GM13976 (cell line): ENCODE results near the gene PLA2G7.
A peak's percentile ranks its signal among the peaks of the same experiment; 100 is the strongest.
"Not testable (repeated sequence)": the region's sequence is repeated elsewhere in the genome, so short reads cannot be mapped to it uniquely, and the experiment has no call there.

Experiments
- DNase-seq: peaks from one replicate; pipeline ENCODE4 v3.0.0; 2012; ENCODE audit warnings: low spot score
- in situ Hi-C: fragments of 300-500 bp; cut with MboI; formaldehyde crosslinking; loops from one replicate; pipeline ENCODE4 v1.12.0; 2022; ENCODE audit warnings: low sequenced_read_pairs, mixed read lengths, inconsistent platforms; ENCODE audit not compliant: unreplicated experiment
- TF ChIP-seq, protein P1 (sequence below): IDR thresholded peaks from 2 replicates; pipeline ENCODE4 v1.5.1; 2012; ENCODE audit warnings: borderline replicate concordance, mild to moderate bottlenecking; ENCODE audit not compliant: insufficient read depth; ENCODE audit errors: extremely low read depth, missing control alignments, control extremely low read depth

The PLA2G7 gene

DNA sequence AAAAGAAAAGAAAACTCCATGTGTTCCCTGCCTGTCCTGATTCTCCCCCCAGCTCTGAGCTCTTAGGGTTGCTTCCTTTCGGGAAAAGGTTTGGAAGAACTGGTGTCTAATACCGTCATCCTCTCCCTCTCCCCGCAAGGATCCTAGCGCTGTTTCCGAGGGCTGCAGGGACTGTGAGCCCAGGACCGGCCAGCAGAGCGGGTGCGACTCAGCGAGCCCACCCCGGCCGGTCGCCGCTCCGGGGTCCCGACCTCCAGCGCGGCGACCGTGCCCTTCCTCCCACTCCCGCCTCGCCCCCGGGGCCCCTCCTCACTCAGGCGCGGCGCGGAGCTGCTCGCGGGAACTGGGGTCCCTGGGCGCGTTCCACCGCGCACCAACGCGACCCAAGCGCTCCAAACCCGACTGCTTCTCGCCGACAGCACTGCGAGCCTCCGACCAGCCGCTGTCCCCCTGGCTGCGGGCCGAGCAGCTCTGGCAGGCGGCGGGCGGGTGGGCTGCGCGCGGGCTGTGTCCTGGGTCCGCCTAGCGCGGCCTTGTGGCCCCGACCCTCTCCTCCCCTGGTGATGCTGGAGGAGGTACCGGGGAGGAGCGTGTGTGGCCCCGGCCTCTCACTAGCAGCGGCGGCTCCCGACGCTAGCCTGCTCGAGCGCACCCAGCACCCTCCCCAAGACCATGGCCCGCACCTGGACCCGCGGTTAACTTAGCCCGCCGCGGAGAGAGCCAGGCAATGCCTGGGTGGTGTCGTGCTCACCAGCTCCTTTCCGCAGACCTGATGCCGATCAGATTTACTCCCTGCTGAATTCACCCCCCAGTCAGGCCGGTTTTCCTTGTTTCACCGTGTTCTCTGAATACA lies at the start of gene PLA2G7:
TSS of gene PLA2G7 (minus strand) at position 509 of the 853 bp plus-strand sequence. CDS start 12,484 bp downstream, outside the sequence.
- peak; percentile 23 for DNase-seq
- TF ChIP-seq, protein P1, sequence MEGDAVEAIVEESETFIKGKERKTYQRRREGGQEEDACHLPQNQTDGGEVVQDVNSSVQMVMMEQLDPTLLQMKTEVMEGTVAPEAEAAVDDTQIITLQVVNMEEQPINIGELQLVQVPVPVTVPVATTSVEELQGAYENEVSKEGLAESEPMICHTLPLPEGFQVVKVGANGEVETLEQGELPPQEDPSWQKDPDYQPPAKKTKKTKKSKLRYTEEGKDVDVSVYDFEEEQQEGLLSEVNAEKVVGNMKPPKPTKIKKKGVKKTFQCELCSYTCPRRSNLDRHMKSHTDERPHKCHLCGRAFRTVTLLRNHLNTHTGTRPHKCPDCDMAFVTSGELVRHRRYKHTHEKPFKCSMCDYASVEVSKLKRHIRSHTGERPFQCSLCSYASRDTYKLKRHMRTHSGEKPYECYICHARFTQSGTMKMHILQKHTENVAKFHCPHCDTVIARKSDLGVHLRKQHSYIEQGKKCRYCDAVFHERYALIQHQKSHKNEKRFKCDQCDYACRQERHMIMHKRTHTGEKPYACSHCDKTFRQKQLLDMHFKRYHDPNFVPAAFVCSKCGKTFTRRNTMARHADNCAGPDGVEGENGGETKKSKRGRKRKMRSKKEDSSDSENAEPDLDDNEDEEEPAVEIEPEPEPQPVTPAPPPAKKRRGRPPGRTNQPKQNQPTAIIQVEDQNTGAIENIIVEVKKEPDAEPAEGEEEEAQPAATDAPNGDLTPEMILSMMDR, result no peak
- in situ Hi-C loops, result no loop called here

DNA sequence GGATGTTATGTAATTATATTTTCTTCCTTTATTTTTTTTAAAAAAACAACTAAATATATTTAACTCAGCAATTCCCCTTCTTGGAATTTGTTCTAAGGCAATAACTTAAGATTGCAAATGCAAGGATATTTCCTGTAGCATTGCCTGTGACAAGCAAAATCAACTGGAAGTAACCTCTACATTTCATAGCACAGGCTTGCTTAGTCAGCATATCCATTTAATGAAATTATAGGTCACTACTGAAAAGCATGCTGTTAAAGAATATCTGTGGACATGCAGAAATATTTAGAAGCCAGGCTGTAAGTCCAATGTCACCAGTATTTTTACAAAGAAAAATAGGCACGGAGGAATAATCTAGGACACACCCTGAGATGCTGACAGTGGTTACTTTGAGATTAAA lies 49.4 kb upstream of the PLA2G7 start:
- no peak for DNase-seq

DNA sequence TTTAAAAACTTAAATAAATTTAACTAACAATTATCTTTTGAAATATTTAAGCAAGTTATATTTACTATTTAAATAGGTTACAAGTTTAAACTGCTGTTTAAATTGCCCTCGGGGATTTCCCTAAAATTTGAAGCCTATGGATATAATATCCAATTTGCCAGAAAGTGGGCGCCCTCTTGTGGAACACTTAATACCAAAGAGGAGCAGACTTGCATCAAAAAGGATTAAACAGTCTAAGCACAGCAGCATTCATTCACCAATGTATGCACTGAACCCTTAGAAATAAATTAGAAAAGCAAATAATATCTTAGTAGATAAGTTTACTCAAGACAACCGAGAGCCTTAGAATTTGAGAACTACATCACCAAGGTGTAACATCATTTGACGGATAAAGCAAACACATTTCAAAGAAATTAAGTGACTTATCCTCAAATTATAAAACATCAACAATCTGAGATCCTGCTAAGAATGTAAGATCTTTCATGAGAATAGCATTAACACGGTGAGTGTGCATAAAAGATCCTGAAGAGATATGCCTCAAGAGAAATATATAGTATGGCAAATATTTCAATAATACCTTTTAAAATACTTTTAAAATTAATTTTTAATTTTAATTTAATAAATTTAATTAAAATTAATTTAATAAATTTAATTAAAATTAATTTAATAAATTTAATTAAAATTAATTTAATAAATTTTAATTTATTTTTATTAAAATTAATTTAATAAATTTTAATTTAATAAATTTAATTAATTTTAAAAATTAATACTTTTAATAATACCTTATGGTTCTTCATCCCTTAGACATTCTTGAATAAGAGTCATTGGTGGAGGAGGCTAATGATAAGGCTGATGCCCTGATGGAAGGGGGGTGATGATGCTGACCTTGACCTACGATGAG lies 46.6 kb upstream of the PLA2G7 start:
- in situ Hi-C loops, result no loop called here
- peak; percentile 15 for DNase-seq
- TF ChIP-seq, protein P1, result peak; percentile 40

More for the DNA sequence above, 49.4 kb upstream of the PLA2G7 start:
- TF ChIP-seq, protein P1, result no peak
- in situ Hi-C loops, result no loop called here

DNA sequence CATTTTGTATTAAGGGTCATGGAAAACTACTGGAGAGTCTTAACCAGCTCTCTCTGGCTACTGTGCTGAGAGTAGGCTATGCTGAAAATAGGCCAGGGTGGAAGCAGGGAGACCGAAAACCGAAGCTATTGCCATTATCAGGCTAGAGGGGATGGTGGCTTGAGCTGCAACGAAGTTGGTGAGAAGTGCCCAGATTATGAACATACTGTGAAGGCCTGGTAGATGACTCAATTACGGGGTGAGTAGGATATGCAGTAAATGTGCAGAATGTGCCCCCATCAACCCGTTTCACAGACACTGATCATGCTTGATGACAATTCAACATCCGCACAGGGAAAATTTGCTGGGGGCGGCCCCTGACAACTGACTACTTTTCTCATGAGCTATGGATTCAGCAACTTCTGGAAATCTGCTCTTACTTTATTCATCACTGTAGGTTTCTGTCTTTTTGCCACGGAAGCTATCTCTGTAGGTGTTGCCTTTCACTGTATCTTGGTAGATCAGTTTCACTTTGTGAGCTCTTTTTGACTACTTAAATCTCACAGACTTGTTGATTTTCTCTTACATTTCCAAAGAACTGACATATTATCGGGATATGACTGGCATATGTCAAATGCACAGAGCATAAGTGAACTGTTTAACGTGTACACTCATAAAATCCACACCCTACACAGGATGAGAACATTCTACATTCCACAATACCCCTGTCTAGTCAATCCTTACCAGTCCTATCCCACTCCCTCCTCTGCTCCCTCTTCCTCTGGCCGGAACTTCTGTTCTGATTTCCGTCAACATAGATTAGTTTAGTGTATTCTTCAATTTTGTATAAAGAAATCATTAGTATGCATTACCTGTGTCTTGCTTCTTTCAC lies 42.5 kb upstream of the PLA2G7 start:
- in situ Hi-C loops, result no loop called here
- DNase-seq, result no peak
- TF ChIP-seq, protein P1, result no peak

DNA sequence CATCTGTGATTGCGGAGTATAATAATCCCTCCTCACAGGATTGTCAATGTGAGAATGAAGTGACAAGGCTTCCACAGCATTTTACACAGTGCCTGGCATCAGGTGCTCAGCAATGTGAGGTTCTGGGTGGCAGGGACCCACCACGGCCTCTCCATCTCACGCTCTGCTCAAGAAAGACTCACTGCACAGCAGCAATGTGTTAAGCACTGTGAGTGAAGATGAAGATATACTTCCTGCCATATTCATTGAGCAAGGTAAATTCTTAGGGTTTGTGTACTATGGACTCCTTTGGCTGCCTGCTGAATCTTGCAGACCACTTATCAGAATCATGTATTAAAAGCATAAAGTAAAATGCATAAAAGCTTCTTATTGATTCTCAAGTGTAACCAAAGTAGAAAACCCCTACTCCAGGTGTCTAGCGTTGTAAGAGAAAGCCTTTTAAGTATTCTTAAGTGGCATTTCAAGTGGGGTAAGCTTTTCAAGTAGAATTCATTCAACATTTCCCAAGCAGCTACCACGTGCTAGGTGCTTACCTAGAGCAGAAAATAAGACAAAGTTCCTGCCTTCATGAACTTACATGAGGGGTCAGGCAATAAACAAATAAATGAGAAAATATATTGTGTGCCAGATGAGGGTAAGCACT lies 41.0 kb upstream of the PLA2G7 start:
- no peak for DNase-seq
- TF ChIP-seq, protein P1, result no peak
- in situ Hi-C loops, result no loop called here

DNA sequence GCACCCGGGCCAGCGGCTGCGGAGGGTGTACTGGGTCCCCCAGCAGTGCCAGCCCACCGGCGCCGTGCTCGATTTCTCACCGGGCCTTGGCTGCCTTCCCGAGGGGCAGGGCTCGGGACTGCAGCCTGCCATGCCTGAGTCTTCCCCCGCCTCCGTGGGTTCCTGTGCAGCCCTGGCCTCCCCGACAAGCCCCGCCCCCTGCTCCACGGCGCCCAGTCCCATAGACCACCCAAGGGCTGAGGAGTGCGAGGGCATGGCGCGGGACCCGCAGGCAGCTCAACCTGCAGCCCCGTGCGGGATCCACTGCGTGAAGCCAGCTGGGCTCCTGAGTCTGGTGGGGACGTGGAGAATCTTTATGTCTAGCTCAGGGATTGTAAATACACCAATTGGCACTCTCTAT lies 39.6 kb upstream of the PLA2G7 start:
- in situ Hi-C loops, DNase-seq: not testable (repeated sequence)
